HS-27A (cell line): ENCODE data around the gene MYO1A.
"Not testable (repeated sequence)": the region's sequence is repeated elsewhere in the genome, so short reads cannot be mapped to it uniquely, and the experiment has no call there.

ENCODE experiments used
- DNase-seq: peaks from one replicate; pipeline ENCODE4 v3.0.0-alpha.2; 2012; ENCODE audit warnings: low read depth, missing footprints

MYO1A gene

DNA sequence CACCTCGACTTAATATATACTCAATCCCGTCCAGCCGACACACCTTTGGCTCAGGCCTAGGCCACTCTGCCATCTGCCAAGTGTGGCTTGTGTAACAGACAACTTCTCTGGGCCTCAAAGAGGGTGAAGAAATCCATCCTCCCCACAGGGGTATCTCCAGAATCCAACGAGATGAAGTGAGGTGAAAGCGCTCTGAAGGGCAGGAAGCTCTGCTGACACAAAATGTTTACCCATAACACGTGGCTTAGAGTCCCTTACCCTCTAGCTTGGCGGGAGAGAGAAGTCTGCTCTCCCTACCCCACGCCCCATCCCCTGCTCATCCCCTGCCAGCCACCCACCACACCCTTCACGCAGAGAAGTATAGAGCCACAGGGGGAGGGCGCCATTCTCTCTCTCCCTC, 56.6 kb downstream of the MYO1A start:
- no peak for DNase-seq

DNA sequence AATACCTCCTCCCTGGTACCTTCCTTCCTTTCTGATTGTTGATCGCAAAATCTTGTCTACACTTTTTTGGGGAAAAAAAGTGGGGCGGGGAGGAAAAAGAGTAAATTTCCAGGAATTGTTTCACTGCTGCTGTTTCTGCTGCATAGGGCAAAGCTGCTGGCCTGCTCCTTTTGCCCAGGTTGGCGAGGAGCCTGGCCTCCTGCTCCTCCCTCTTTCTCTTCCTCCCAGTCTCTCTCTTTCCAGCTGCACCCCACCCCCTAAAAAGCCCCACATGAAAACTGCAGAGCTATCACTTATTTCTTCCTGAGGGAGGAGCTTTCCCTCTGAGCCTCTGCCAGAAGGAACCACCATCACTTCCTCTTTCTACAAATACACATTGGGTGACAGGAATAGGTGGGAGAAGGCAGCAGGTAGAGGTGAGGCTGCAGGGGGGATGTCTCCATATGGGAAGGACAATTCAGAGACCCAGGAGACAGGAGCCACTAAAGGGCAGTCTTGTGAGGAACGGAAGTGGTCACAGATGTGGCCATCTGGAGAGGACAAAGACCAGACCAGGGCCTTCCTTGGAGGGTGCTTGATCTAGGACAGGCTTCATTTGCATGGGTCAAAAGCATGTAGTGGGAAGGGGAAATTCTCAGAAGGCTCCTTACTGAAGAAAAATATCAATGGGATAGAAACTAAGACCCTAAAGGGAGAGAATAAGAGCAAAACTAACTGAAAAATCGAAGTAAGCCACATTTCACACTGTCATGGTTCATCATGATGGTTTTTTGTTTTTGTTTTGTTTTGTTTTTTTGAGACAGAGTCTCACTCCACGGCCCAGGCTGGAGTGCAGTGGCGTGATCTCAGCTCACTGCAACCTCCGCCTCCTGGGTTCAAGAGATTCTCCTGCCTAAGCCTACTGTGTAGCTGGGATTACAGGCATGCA, 58.3 kb downstream of the MYO1A start:
- no peak for DNase-seq

DNA sequence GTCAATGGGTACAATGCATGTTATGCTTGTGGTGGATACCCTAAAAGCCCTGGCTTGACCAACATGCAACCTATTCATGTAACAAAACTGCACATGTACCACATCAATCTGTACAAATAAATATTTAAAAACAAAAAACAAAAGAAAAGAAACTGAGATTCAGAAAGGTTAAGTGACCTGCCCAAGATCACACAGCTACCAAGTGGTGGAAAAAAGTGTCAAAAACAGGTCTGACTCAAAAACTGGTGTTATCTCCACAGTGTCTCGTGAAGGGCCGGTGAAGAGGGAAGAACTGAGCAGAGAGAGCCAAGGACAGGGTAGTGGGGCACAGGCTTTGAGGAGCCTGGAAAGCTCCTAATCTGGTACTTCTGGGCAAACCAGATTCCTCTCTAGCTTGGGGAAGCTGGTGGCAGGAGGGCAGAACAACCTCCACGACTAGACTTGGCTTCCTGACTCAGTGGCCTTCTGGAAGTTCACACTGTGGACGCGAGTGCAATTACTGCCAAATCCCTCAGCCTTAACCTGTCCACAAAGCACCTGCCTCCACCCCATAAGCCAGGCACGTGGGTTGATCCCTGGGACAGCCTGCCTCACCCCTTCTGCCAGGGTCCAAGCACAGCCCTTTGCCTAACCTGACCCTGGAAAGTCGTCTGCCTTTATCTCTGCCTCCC, 59.1 kb downstream of the MYO1A start:
- DNase-seq: no peak

DNA sequence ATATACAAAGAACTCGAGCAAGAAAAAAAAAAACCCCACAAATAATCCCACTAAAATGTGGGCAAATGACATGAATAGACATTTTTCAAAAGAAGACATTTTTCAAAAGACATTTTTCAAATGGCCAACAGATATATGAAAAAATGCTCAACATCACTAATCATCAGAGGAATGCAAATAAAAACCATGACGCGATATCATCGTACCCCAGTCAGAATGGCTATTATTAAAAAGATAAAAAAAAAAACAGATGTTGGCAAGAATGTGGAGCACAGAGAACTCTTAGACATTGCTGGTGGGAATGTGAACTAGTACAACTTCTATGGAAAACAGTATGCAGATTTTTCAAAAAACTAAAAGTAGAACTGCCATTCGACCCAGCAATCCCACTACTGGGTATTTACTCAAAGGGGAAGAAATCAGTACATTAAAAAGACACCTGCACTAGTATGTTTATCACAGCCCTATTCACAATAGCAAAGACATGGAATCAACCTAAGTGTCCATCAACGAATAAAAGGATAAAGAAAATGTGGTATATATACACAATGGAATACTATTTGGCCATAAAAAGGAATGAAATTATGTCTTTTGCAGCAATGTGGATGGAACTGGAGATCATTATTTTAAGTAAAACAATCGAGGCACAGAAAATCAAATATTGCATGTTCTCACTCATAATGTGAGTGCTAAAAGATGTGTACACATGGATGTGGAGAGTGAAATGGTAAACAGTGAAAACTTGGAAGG, 59.9 kb downstream of the MYO1A start:
- DNase-seq: no peak

DNA sequence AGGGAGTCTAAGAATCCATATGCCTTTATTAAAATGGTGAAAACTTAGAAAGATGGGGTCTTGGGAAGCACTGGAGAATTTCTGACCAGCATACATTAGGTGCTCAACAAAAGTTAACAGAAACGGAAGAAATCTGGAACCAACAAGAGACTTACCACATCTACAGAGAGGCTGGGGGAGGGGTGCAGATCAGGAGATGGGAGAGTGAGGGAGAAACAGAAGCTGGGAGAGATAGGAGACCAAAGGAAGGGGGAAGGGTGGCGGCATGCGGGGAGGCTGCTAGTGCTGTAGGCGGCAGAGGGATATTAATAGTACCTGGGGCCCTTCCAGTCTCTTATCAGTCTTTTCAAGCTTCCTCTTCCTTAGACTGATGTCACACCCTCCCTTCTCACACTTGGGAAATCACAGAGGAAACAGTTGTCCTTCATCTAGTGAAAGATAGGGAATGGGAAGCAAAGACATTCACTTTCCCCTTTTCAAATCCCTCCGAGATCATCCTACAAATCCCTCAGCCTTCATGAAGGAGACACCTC, 61.7 kb downstream of the MYO1A start:
- no peak for DNase-seq

DNA sequence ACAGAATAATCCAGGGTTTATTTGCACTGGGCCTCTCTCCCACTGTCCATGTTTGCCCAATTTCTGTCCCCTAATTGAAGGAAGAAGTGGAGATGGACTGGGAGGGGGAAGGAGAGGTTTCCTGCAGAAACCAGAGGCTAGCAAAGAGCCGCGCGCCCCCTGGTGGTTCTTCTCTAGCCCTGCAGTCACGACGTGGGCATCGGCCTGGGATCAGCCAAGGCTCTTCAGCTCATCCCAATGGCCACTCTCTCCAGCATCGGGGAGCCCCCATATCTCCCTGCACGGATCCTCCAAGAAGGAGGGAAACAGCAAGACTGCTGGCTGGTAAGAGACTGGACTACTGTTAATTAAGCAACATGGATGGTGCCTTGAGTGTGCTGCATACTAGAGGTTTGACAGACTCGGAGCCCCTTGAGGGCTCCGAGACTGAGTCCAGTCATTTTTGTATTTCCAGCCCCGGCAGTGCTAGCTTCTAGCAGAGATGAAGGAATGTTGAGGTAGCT, 62.3 kb downstream of the MYO1A start:
- no peak for DNase-seq

DNA sequence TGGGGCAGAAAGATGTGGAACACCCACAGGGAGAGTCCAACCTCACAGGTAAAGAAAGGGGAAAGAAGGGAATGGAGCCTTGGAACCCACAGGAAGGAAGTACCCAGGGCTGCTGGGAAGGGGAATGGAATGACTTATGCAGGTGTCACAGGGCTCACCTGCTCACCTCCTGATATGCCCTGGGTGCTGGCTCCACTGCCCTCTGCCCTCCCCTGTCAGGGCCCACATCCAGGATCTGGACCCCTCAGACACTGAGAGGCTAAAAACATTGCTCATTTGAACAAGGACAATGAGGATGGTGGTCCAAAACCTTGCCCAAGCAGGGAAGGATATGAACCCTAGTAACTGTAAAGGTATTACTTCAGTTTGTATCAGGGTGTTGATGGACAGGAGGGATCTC, 62.9 kb downstream of the MYO1A start:
- no peak for DNase-seq

DNA sequence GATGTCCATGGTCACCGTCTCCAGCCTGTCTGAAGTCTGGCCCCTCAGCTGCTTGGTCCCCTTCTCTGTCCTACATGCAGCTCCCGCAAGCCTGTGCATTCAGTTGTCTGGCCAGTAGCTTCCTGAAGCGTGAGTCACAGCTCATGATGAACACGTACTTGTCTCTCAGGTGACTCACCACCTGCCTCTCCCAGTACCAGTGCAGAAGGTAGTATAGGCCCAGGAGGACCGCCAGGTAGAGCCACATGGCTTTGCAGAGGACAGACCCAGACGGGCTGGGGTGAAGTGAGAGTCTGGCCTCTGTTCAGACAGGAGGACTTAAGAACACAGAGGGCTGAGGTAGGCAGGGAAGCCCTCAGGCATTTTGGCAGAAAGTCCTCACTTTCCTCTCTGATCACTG, 64.2 kb downstream of the MYO1A start:
- DNase-seq: not testable (repeated sequence)

DNA sequence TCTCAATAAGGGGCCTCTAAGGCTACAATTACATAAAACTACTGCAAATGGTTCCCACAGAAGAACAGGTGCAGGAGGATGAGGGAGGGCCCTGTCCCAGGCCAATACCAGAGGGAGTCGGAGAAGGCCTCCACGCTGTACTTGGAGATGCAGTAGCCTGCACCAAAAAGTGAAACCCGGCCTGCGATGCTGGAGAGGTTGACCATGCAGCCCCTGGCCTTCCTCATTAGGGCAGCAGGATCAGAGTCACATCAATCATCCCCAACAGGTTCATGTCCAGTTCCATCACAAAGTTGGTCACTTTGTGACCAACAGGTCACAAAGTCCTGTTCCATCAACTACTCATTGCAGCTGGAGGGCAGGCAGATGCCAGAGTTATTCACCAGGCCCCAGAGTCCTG, 66.5 kb downstream of the MYO1A start:
- no peak for DNase-seq

DNA sequence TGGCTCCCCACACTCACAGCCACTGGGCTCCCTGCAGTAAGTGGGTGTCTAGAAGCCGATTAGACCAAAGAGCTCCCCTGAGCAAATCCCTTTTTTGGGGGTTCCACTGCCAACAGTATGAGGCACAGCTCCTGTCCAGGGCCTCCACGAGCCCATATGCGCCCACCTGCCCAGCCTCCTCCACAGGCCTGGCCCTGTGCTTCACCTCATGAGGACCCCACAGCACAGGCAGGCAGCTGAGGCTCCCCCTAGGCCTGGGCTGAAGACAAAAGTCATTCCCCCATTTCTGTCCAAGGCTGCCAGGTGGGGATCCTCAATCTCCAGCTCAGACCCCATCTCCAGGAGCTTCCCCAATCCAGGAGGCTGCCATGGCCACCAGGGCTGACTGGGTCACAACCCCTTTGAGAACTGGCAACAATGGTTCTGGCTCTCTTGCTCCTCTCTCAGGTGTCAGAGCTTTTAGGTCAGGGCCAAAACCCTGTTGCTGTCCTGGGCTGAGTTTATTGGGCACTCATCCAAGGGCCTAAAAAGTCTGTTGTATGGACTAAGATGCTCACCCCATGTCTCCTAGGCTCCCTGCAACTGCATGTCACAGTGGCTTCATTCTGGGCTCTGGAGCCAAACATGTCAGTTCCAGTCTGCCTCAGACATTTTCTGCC, 67.2 kb downstream of the MYO1A start:
- DNase-seq: not testable (repeated sequence)

DNA sequence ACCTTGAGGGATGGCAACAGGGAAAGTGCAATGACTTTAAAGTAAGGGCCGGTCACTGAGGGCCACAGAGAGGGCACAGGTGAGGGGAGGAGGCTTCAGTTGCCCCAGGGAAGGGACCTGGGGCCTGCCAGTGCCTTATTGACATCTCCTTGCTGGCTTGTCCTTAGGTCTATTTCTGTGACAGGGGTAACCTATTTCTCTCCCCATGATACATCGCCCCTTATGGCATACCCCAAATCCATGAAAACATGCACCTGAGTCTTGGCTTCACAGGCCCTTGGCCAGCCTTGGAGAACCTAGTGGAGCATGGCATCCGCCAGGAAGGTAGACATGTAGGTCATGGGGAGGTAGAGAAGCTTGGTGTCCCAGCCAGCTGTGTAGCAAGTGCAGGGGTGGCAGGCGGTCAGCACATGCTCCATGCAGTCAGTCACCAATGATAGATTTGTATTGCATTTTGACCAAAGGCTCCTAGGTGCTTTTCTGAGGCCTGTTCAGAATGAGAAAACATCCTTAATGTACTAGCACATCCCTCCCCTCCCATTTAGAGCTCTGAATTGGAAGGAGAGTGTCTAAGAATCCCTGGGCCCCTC, 68.9 kb downstream of the MYO1A start:
- no peak for DNase-seq

DNA sequence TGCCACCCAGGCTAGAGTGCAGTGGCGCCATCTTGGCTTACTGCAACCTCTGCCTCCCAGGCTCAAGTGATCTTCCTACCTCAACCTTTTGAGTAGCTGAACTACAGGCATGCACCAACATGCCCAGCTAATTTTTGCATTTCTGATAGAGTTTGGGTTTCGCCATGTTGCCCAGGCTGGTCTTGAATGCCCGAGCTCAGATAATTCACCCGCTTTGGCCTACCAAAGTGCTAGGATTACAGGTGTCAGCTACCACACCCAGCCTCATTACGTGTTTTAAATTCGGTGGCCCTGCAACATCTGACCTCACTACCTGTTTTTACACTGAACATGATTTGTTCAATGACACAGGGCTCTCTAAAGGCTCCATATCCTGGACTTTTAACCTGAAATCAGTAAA, 69.7 kb downstream of the MYO1A start:
- DNase-seq: no peak

DNA sequence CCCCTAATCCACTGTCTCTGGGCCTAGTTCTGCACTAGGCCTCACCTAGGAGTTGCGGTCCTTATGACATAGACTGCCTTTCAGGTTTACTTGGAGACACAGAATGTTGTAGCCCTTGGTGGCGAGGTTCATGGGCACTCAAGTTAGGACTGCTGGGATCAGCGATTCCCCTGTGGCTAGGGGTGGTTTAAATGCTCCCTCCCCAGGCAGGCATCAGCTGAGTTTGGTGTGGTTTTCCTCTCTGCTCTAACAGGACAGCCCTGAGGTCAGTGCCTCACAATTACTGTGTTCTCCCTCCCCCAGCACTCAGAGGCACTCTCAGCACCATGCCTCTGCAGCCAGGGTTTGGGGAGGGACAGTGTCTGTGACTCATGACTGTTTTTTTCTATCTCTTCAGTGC, 70.3 kb downstream of the MYO1A start:
- no peak for DNase-seq
